K562 (cell line): ENCODE measurements around the gene MYH15. TPM values are rescaled to one million over a fixed set of nuclear protein-coding genes. Genes with fewer than 3 reads are reported as not detected.

Experiments
- ATAC-seq: fragments of 200-7000 bp; cut with Tn5 transposase; 3 replicates; pipeline ENCODE4 v1.9.1; 2020; ENCODE audit warnings: moderate library complexity
- BruUV-seq: library from RNA; stranded (reverse); fragments of 400-500 nt; replicated peaks from 2 replicates; lab custom pipeline; 2021; lab: Mats Ljungman, UMichigan
- CTCF ChIA-PET: fragments of 300-600 bp; formaldehyde crosslinking; extraction: SDS; loops from one replicate; lab custom pipeline; 2021; ENCODE audit warnings: low intra/inter-chr PET ratio; lab: Yijun Ruan, JAX
- POLR2A ChIA-PET: fragments of 300-600, 350-650 bp; sonication (Branson Sonifier 250); formaldehyde crosslinking; extraction: SDS; loops from one replicate; lab custom pipeline; 2021; ENCODE audit warnings: antibody characterized with exemption, inconsistent platforms; lab: Yijun Ruan, JAX
- DNase-seq, 4 experiments: peaks; one replicate each; pipeline versions ENCODE4 v3.0.0 to v3.0.0-alpha.2; 2011 to 2018; ENCODE audit warnings: low spot score in 3 of 4, mixed read lengths in 3 of 4; ENCODE audit errors: extremely low read depth in 1 of 4
- FAIRE-seq: peaks from 2 replicates; lab custom pipeline; 2011; peaks lifted over from hg19 to GRCh38; lab: Jason Lieb, UNC
- H2AFZ ChIP-seq: 2 replicates; pipeline ENCODE4 v1.6.0; 2011; ENCODE audit warnings: low read depth, low read length, control low read depth, inconsistent platforms
- H3K27ac ChIP-seq: fragments of 200-600 bp; 3 replicates; pipeline ENCODE4 v1.8.0; 2011; ENCODE audit warnings: low read depth, mild to moderate bottlenecking, control low read depth, inconsistent platforms, low read length, moderate library complexity, mixed read lengths; ENCODE audit errors: extremely low read depth
- H3K27me3 ChIP-seq, 2 experiments: fragments of 300-600 bp in 1 of 2; 2 replicates in 1 of 2; 3 replicates in 1 of 2; pipeline versions ENCODE4 v1.6.0 to v1.8.0; 2011; ENCODE audit warnings: inconsistent platforms in 2 of 2, low read length in 2 of 2, mild to moderate bottlenecking in 1 of 2, mixed read lengths in 1 of 2, moderate library complexity in 1 of 2; ENCODE audit not compliant: control insufficient read depth in 2 of 2, insufficient read depth in 2 of 2
- H3K36me3 ChIP-seq: fragments of 300-600 bp; 3 replicates; pipeline ENCODE4 v1.8.0; 2011; ENCODE audit warnings: mild to moderate bottlenecking, low read length, inconsistent platforms; ENCODE audit not compliant: control insufficient read depth, insufficient read depth
- H3K4me1 ChIP-seq, 2 experiments: fragments of 200-600 bp in 1 of 2; replicated peaks in 1 of 2; 2 replicates in 1 of 2; 3 replicates in 1 of 2; pipeline versions ENCODE4 v1.5.1 to v1.8.0; 2011; ENCODE audit warnings: inconsistent platforms in 2 of 2, low read length in 2 of 2, mild to moderate bottlenecking in 1 of 2, mixed read lengths in 1 of 2, moderate library complexity in 1 of 2; ENCODE audit not compliant: control insufficient read depth in 2 of 2, insufficient read depth in 2 of 2
- H3K4me2 ChIP-seq: 2 replicates; pipeline ENCODE4 v1.6.1; 2011; ENCODE audit warnings: low read length, control low read depth, inconsistent platforms, mixed read lengths; ENCODE audit not compliant: insufficient read depth
- H3K4me3 ChIP-seq: fragments of 200-600 bp; sonication (generic), shearing (Covaris generic); 2 replicates; pipeline ENCODE4 v1.5.1; 2016; ENCODE audit warnings: control low read depth, inconsistent platforms
- H3K79me2 ChIP-seq: fragments of 200-600 bp; 3 replicates; pipeline ENCODE4 v1.8.0; 2011; ENCODE audit warnings: low read length, inconsistent platforms; ENCODE audit not compliant: control insufficient read depth, insufficient read depth
- H3K9ac ChIP-seq, 2 experiments: 2 replicates each; pipeline versions ENCODE4 v1.6.0 to v1.6.1; 2011; ENCODE audit warnings: low read depth in 2 of 2, low read length in 2 of 2, control low read depth in 1 of 2, inconsistent platforms in 1 of 2, mild to moderate bottlenecking in 1 of 2, mixed read lengths in 1 of 2; ENCODE audit not compliant: insufficient read depth in 1 of 2
- H3K9me1 ChIP-seq: one replicate; pipeline ENCODE4 v1.6.0; 2011; ENCODE audit warnings: inconsistent platforms, mild to moderate bottlenecking, low read length, moderate library complexity; ENCODE audit not compliant: control insufficient read depth, insufficient read depth
- H3K9me3 ChIP-seq: replicated peaks from 2 replicates; pipeline ENCODE4 v1.5.1; 2011; ENCODE audit warnings: low read depth, low read length, inconsistent platforms; ENCODE audit not compliant: control insufficient read depth, insufficient read depth
- H4K20me1 ChIP-seq: replicated peaks from 2 replicates; pipeline ENCODE4 v1.6.1; 2011; ENCODE audit warnings: low read length, inconsistent platforms, mixed read lengths; ENCODE audit not compliant: control insufficient read depth, insufficient read depth
- ATF6 ChIP-seq: sonication (generic); formaldehyde crosslinking; IDR thresholded peaks from 2 replicates; pipeline ENCODE4 v1.4.0; 2020; ENCODE audit warnings: mild to moderate bottlenecking, missing genetic modification reagents
- CBX2 ChIP-seq: fragments of 200-600 bp; sonication (generic); IDR thresholded peaks from one replicate; pipeline ENCODE4 v1.6.1; 2012; ENCODE audit warnings: mild to moderate bottlenecking, low read length, inconsistent platforms; ENCODE audit not compliant: insufficient read depth, poor library complexity, severe bottlenecking
- CBX8 ChIP-seq: fragments of 200-600 bp; sonication (generic); IDR thresholded peaks from 2 replicates; pipeline ENCODE4 v1.6.1; 2012; ENCODE audit warnings: borderline replicate concordance, mixed run types, low read depth, mild to moderate bottlenecking, moderate library complexity, mixed read lengths, low read length, control low read depth, inconsistent platforms; ENCODE audit not compliant: poor library complexity, severe bottlenecking; ENCODE audit errors: extremely low read depth
- CTBP1 ChIP-seq: fragments of 450-650 bp; IDR thresholded peaks from 2 replicates; pipeline ENCODE4 v1.6.1; 2016; ENCODE audit warnings: borderline replicate concordance
- DPF2 ChIP-seq: fragments of 450-650 bp; IDR thresholded peaks from 2 replicates; pipeline ENCODE4 v1.6.1; 2016
- E2F4 ChIP-seq: sonication (generic); formaldehyde crosslinking; IDR thresholded peaks from 2 replicates; pipeline ENCODE4 v1.8.0; 2022; ENCODE audit warnings: mild to moderate bottlenecking, low read depth, missing genetic modification reagents
- HDAC3 ChIP-seq: fragments of 450-650 bp; IDR thresholded peaks from 2 replicates; pipeline ENCODE4 v1.6.1; 2018; ENCODE audit warnings: borderline replicate concordance, mild to moderate bottlenecking, moderate library complexity; ENCODE audit not compliant: partially characterized antibody
- HNRNPUL1 ChIP-seq: fragments of 200-400 bp; formaldehyde crosslinking; IDR thresholded peaks from 2 replicates; pipeline ENCODE4 v1.6.1; 2017; ENCODE audit warnings: low read length
- MYC ChIP-seq, 2 experiments: fragments of 250-450 bp in 1 of 2; sonication (Bioruptor Pico) in 1 of 2; IDR thresholded peaks; 2 replicates each; pipeline versions ENCODE4 v1.5.1 to v1.6.1; 2012 to 2021; ENCODE audit warnings: low read depth in 2 of 2, borderline replicate concordance in 1 of 2, improper control_type of control experiment in 1 of 2, low read length in 1 of 2, mild to moderate bottlenecking in 1 of 2, moderate library complexity in 1 of 2
- TFAM ChIP-seq: fragments of 250-450 bp; sonication (Bioruptor Pico); conservative IDR thresholded peaks from 2 replicates; pipeline ENCODE4 v1.5.0; 2021; ENCODE audit warnings: mild to moderate bottlenecking, moderate library complexity
- ZNF41 ChIP-seq: fragments of 250-450 bp; sonication (Bioruptor Pico); conservative IDR thresholded peaks from 2 replicates; pipeline ENCODE4 v1.4.0; 2020; ENCODE audit warnings: mild to moderate bottlenecking
- WGBS: fragments of 100-300 bp; shearing (Covaris generic); methylation state at CpG from one replicate; pipeline ENCODE4 v1.1.6; 2016; ENCODE audit warnings: low coverage, mixed read lengths; ENCODE audit not compliant: insufficient coverage; ENCODE audit errors: missing lambda C conversion rate; 5-methylcytosine and 5-hydroxymethylcytosine counted together
- in situ Hi-C: fragments of 300-500 bp; cut with MboI; formaldehyde crosslinking; loops from 4 replicates; pipeline ENCODE4 v1.15.0; 2018; ENCODE audit warnings: inconsistent platforms, mixed read lengths
- intact Hi-C: fragments of 100-400 bp; cut with micrococcal nuclease; formaldehyde crosslinking; loops from 2 replicates; pipeline ENCODE4 v1.14.2; 2022
- polyA plus RNA-seq, 8 experiments: library from polyadenylated mRNA; depleted of rRNA in 4 of 8; stranded (reverse) in 5 of 8; unstranded in 3 of 8; fragments of >200 nt; fragmentation: Nextera tagmentation in 2 of 8; fragmentation: Illumina TruSeq in 1 of 8; extraction: Ambion mirVana in 2 of 8; extraction: Trizol in 1 of 8; gene quantifications; 2 replicates each; pipeline versions ENCODE4 v1.2.1 to v1.2.3, GENCODE V29; 2011 to 2014; ENCODE audit warnings: inconsistent platforms in 1 of 8, missing spikeins in 1 of 8
- total RNA-seq, 7 experiments: library from RNA; depleted of rRNA in 6 of 7; stranded (reverse); fragments of >200 nt in 6 of 7; fragmentation: Illumina TruSeq in 2 of 7; extraction: Trizol in 2 of 7; gene quantifications; 2 replicates each; pipeline versions ENCODE4 v1.2.1 to v1.2.3, GENCODE V29; 2011 to 2021; ENCODE audit warnings: low replicate concordance in 1 of 7

MYH15 gene
- total and polyA plus RNA-seq, 9 of the 15 experiments (the other 6 are each of a cell fraction or from before 2014, with no cell fraction given), result 0.03 to 0.29 (median 0.12) TPM

- Histone ChIP-seq H2AFZ (no peak overlapping the region), H3K79me2 (no peaks in the 10 kb centered on the region), H3K27me3 (no peaks in the 10 kb centered on the region), H3K4me1 (no peaks in the 10 kb centered on the region), H3K4me2 (no peak overlapping the region), H3K27ac (no peak overlapping the region), H3K36me3 (no peaks in the 10 kb centered on the region), H3K9ac (no peak overlapping the region), H3K9me1 (no peaks in the 10 kb centered on the region), H3K9me3 (no peaks in the 10 kb centered on the region), H4K20me1 (no peaks in the 10 kb centered on the region), H3K4me3 (no peak overlapping the region)
- ATAC-seq (no peak), FAIRE-seq (no peak), DNase-seq (no peak)
- TF ChIP-seq ATF6 (CRISPR knock-in tag) (no peak), MYC (IDR thresholded peaks at IDR 0.05; ENCODE audit: low read depth, low read length) (no peak), MYC (CRISPR knock-in tag; IDR thresholded peaks at IDR 0.05; ENCODE audit: borderline replicate concordance, low read depth) (no peak), CBX2 (no peak), ZNF41 (CRISPR knock-in tag) (no peak), TFAM (CRISPR knock-in tag) (no peak), DPF2 (no peak), E2F4 (CRISPR knock-in tag) (no peak), CBX8 (no peak), HDAC3 (no peak), CTBP1 (no peak), HNRNPUL1 (no peak)
- in situ Hi-C loops (no loop called here), intact Hi-C loops (no loop called here)
- ChIA-PET POLR2A (no interaction called here), CTCF (interaction anchor here (0.6 kb wide), 1 partner anchor 345 kb away, joined by 3 read pairs; no protein-coding TSS in a partner anchor)
- WGBS, result 3% methylated on average over 3 of the region's 3 CpGs
- BruUV-seq, result no TSS peak
Observed at GRCh38 chr3:108437439-108437838, 73.0 kb downstream of the MYH15 start.
